GM12873 (cell line): Measurements from ENCODE around the gene COL28A1.

Source experiments
- CTCF ChIP-seq: IDR thresholded peaks from 2 replicates; pipeline ENCODE4 v1.5.1; 2012; ENCODE audit warnings: low read depth, mild to moderate bottlenecking, moderate library complexity, low read length, control low read depth; ENCODE audit not compliant: insufficient read depth; ENCODE audit errors: missing control alignments

The COL28A1 gene

GRCh38 chr7:7474436-7474835 is 61.2 kb downstream of the COL28A1 start:
- TF ChIP-seq CTCF = no peak

- TF ChIP-seq CTCF = no peak
Measured at GRCh38 chr7:7454000-7454399, 81.7 kb downstream of the COL28A1 start.

GRCh38 chr7:7452652-7453051 is 83.0 kb downstream of the COL28A1 start:
- no peak for TF ChIP-seq CTCF

GRCh38 chr7:7452119-7452518 is 83.6 kb downstream of the COL28A1 start:
- no peak for TF ChIP-seq CTCF

GRCh38 chr7:7449055-7449454 is 86.6 kb downstream of the COL28A1 start:
- TF ChIP-seq CTCF = no peak

GRCh38 chr7:7446616-7447015 is 89.1 kb downstream of the COL28A1 start:
- no peak for TF ChIP-seq CTCF

- TF ChIP-seq CTCF = no peak
Measured at GRCh38 chr7:7443806-7444350, 91.8 kb downstream of the COL28A1 start.
